HepG2 (cell line): ENCODE measurements around the gene PTPRH. TPM values are rescaled to one million over a fixed set of nuclear protein-coding genes. Genes with fewer than 3 reads are reported as not detected.
A peak's percentile ranks its signal among the peaks of the same experiment; 100 is the strongest.

Experiments used
- CENPX ChIP-seq: sonication (generic); formaldehyde crosslinking; IDR thresholded peaks from 2 replicates; pipeline ENCODE4 v1.9.0; 2021; ENCODE audit warnings: mild to moderate bottlenecking, missing genetic modification reagents, moderate library complexity
- E2F1 ChIP-seq: sonication (generic); formaldehyde crosslinking; IDR thresholded peaks from 2 replicates; pipeline ENCODE4 v1.5.0; 2020; ENCODE audit warnings: missing genetic modification reagents
- HOMEZ ChIP-seq: IDR thresholded peaks from 2 replicates; pipeline ENCODE4 v1.6.1; 2016; ENCODE audit warnings: low read depth
- HOXA7 ChIP-seq: sonication (generic); formaldehyde crosslinking; IDR thresholded peaks from 2 replicates; pipeline ENCODE4 v1.8.1; 2022; ENCODE audit warnings: mild to moderate bottlenecking, missing genetic modification reagents, moderate library complexity
- IRF1 ChIP-seq: sonication (generic); formaldehyde crosslinking; IDR thresholded peaks from 2 replicates; pipeline ENCODE4 v1.4.0; 2020; ENCODE audit warnings: low read depth, mild to moderate bottlenecking, missing genetic modification reagents
- MBD4 ChIP-seq: IDR thresholded peaks from 2 replicates; pipeline ENCODE4 v1.6.1; 2012; ENCODE audit warnings: low read length, inconsistent platforms, borderline replicate concordance
- MLLT10 ChIP-seq: sonication (generic); formaldehyde crosslinking; IDR thresholded peaks from 2 replicates; pipeline ENCODE4 v1.4.0; 2020; ENCODE audit warnings: missing genetic modification reagents
- MTA3 ChIP-seq: sonication (generic); formaldehyde crosslinking; IDR thresholded peaks from 2 replicates; pipeline ENCODE4 v1.4.0; 2020; ENCODE audit warnings: missing genetic modification reagents
- MYNN ChIP-seq: sonication (generic); formaldehyde crosslinking; IDR thresholded peaks from 2 replicates; pipeline ENCODE4 v1.4.0; 2020; ENCODE audit warnings: mild to moderate bottlenecking, low read depth, missing genetic modification reagents
- RERE ChIP-seq: IDR thresholded peaks from 2 replicates; pipeline ENCODE4 v1.6.1; 2016; ENCODE audit warnings: low read depth, missing genetic modification reagents, missing compliant biosample characterization
- SALL1 ChIP-seq: sonication (generic); formaldehyde crosslinking; IDR thresholded peaks from 2 replicates; pipeline ENCODE4 v1.8.0; 2022; ENCODE audit warnings: mild to moderate bottlenecking, missing genetic modification reagents
- ZNF10 ChIP-seq: sonication (generic); formaldehyde crosslinking; IDR thresholded peaks from 2 replicates; pipeline ENCODE4 v1.4.0; 2020; ENCODE audit warnings: mild to moderate bottlenecking, low read depth, missing genetic modification reagents, borderline replicate concordance
- polyA plus RNA-seq, 8 experiments: library from polyadenylated mRNA; depleted of rRNA in 3 of 8; stranded (reverse) in 7 of 8; unstranded in 1 of 8; fragments of >200 nt; fragmentation: Illumina TruSeq in 4 of 8; extraction: Trizol in 4 of 8; gene quantifications; 2 replicates each; pipeline versions ENCODE4 v1.2.1 to v1.2.3, GENCODE V29; 2011 to 2016; ENCODE audit warnings: low read depth in 4 of 8, missing spikeins in 1 of 8, mixed read lengths in 1 of 8; ENCODE audit not compliant: insufficient read depth in 1 of 8
- total RNA-seq, 5 experiments: library from RNA; depleted of rRNA; stranded (reverse); fragments of >200 nt; fragmentation: Illumina TruSeq; extraction: Trizol; gene quantifications; 2 replicates each; pipeline ENCODE4 v1.2.3, GENCODE V29; 2016; ENCODE audit warnings: low read depth in 1 of 5
- TF ChIP-seq, protein P1 (sequence below): sonication (generic); formaldehyde crosslinking; IDR thresholded peaks from 2 replicates; pipeline ENCODE4 v1.5.1; 2020; ENCODE audit warnings: missing genetic modification reagents, mild to moderate bottlenecking, borderline replicate concordance
- TF ChIP-seq, protein P2 (sequence below): sonication (generic); formaldehyde crosslinking; IDR thresholded peaks from 2 replicates; pipeline ENCODE4 v1.5.1; 2020; ENCODE audit warnings: missing genetic modification reagents, mild to moderate bottlenecking, borderline replicate concordance

Gene PTPRH
- total and polyA plus RNA-seq, 2 of the 13 experiments (the other 11 are each of a cell fraction or from before 2014, with no cell fraction given) = 14.7 to 125 TPM

DNA sequence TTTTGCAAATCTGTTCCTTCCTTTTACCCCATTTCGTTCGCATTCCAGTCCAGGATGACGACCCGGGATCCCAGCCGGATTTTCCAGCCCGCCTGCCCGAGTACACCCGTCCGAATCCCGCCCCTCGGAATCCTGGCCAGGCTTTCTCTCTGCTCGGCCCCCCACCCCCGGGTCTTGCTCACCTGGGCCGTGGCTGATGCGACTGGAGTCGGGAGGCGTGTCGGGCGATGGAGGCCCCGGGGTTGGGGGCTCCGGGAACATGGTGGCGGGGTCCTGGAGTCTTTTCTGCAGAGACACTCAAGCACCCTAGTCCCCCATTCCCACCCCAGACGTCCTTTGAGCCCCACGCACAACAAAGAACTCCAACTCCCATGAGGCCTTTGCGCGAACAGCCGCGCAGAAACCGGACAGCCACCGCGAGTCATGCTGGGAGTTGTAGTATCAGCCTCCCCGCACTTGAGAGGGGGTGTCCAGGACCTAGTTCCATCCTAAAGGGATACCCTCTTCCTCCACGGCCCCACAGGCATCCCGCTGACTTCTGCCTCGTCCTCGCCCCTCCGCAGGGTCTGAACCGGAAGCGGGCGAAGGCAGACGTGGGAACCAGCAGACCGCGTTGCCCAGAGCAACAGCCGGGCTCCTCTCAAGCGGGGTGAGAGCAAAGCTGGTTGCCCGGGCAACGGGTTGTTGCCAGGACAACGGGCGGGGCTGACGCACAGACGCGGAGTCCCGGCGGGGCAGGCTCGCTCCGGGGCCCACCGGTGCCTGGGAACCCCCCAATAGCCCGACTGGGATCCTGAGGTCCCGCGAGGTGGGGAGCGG, 30.3 kb downstream of the PTPRH start (continued):
- TF ChIP-seq, protein P1, sequence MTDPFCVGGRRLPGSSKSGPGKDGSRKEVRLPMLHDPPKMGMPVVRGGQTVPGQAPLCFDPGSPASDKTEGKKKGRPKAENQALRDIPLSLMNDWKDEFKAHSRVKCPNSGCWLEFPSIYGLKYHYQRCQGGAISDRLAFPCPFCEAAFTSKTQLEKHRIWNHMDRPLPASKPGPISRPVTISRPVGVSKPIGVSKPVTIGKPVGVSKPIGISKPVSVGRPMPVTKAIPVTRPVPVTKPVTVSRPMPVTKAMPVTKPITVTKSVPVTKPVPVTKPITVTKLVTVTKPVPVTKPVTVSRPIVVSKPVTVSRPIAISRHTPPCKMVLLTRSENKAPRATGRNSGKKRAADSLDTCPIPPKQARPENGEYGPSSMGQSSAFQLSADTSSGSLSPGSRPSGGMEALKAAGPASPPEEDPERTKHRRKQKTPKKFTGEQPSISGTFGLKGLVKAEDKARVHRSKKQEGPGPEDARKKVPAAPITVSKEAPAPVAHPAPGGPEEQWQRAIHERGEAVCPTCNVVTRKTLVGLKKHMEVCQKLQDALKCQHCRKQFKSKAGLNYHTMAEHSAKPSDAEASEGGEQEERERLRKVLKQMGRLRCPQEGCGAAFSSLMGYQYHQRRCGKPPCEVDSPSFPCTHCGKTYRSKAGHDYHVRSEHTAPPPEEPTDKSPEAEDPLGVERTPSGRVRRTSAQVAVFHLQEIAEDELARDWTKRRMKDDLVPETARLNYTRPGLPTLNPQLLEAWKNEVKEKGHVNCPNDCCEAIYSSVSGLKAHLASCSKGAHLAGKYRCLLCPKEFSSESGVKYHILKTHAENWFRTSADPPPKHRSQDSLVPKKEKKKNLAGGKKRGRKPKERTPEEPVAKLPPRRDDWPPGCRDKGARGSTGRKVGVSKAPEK (CRISPR knock-in tag) = no peak
- TF ChIP-seq MTA3 (no peak), SALL1 (CRISPR knock-in tag) (peak; percentile 21; the same call in 1 of the 2 replicates), HOXA7 (CRISPR knock-in tag) (no peak), CENPX (CRISPR knock-in tag) (no peak), RERE (CRISPR knock-in tag) (no peak), ZNF10 (CRISPR knock-in tag) (no peak), E2F1 (CRISPR knock-in tag) (no peak), HOMEZ (CRISPR knock-in tag) (no peak), MBD4 (no peak), MLLT10 (no peak), IRF1 (CRISPR knock-in tag) (no peak), MYNN (peak; percentile 87; the same call in 1 of the 2 replicates)
- TF ChIP-seq, protein P2, sequence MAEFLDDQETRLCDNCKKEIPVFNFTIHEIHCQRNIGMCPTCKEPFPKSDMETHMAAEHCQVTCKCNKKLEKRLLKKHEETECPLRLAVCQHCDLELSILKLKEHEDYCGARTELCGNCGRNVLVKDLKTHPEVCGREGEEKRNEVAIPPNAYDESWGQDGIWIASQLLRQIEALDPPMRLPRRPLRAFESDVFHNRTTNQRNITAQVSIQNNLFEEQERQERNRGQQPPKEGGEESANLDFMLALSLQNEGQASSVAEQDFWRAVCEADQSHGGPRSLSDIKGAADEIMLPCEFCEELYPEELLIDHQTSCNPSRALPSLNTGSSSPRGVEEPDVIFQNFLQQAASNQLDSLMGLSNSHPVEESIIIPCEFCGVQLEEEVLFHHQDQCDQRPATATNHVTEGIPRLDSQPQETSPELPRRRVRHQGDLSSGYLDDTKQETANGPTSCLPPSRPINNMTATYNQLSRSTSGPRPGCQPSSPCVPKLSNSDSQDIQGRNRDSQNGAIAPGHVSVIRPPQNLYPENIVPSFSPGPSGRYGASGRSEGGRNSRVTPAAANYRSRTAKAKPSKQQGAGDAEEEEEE = no peak
